HepG2 (cell line): ENCODE measurements around the gene ABTB2. TPM values are rescaled to one million over a fixed set of nuclear protein-coding genes. Genes with fewer than 3 reads are reported as not detected.

ENCODE experiments used
- CERS6 ChIP-seq: sonication (generic); formaldehyde crosslinking; IDR thresholded peaks from 2 replicates; pipeline ENCODE4 v1.5.0; 2020; ENCODE audit warnings: missing genetic modification reagents
- HMGXB3 ChIP-seq: sonication (generic); formaldehyde crosslinking; IDR thresholded peaks from 2 replicates; pipeline ENCODE4 v1.4.0; 2020; ENCODE audit warnings: missing genetic modification reagents, borderline replicate concordance
- MXD1 ChIP-seq: sonication (generic); formaldehyde crosslinking; IDR thresholded peaks from 2 replicates; pipeline ENCODE4 v1.4.0; 2020; ENCODE audit warnings: mild to moderate bottlenecking, missing genetic modification reagents
- SOX6 ChIP-seq, 2 experiments: fragments of 450-650 bp in 1 of 2; sonication (generic) in 1 of 2; formaldehyde crosslinking in 1 of 2; IDR thresholded peaks; 2 replicates each; pipeline versions ENCODE4 v1.4.0 to v1.6.1; 2017 to 2020; ENCODE audit warnings: antibody characterized with exemption in 1 of 2, mild to moderate bottlenecking in 1 of 2, missing genetic modification reagents in 1 of 2
- TOPORS ChIP-seq: sonication (generic); formaldehyde crosslinking; IDR thresholded peaks from 2 replicates; pipeline ENCODE4 v1.8.0; 2023; ENCODE audit warnings: mild to moderate bottlenecking, missing genetic modification reagents
- ZBTB40 ChIP-seq, 2 experiments: fragments of 450-650 bp in 1 of 2; sonication (generic) in 1 of 2; formaldehyde crosslinking in 1 of 2; IDR thresholded peaks; 2 replicates each; pipeline versions ENCODE4 v1.6.1 to v1.8.0; 2016 to 2022; ENCODE audit warnings: antibody characterized with exemption in 1 of 2, mild to moderate bottlenecking in 1 of 2, missing genetic modification reagents in 1 of 2
- ZFY ChIP-seq: sonication (generic); formaldehyde crosslinking; IDR thresholded peaks from 2 replicates; pipeline ENCODE4 v1.4.0; 2020; ENCODE audit warnings: missing genetic modification reagents
- ZNF543 ChIP-seq: sonication (generic); formaldehyde crosslinking; IDR thresholded peaks from 2 replicates; pipeline ENCODE4 v1.4.0; 2020; ENCODE audit warnings: mild to moderate bottlenecking, missing genetic modification reagents
- ZNF780A ChIP-seq: sonication (generic); formaldehyde crosslinking; IDR thresholded peaks from 2 replicates; pipeline ENCODE4 v1.8.0; 2022; ENCODE audit warnings: mild to moderate bottlenecking, missing genetic modification reagents, moderate library complexity
- ZSCAN5A ChIP-seq: sonication (generic); formaldehyde crosslinking; IDR thresholded peaks from 2 replicates; pipeline ENCODE4 v1.8.0; 2022; ENCODE audit warnings: mild to moderate bottlenecking, missing genetic modification reagents, borderline replicate concordance
- polyA plus RNA-seq, 8 experiments: library from polyadenylated mRNA; depleted of rRNA in 3 of 8; stranded (reverse) in 7 of 8; unstranded in 1 of 8; fragments of >200 nt; fragmentation: Illumina TruSeq in 4 of 8; extraction: Trizol in 4 of 8; gene quantifications; 2 replicates each; pipeline versions ENCODE4 v1.2.1 to v1.2.3, GENCODE V29; 2011 to 2016; ENCODE audit warnings: low read depth in 4 of 8, missing spikeins in 1 of 8, mixed read lengths in 1 of 8; ENCODE audit not compliant: insufficient read depth in 1 of 8
- total RNA-seq, 5 experiments: library from RNA; depleted of rRNA; stranded (reverse); fragments of >200 nt; fragmentation: Illumina TruSeq; extraction: Trizol; gene quantifications; 2 replicates each; pipeline ENCODE4 v1.2.3, GENCODE V29; 2016; ENCODE audit warnings: low read depth in 1 of 5

ABTB2 gene
- total and polyA plus RNA-seq, 2 of the 13 experiments (the other 11 are each of a cell fraction or from before 2014, with no cell fraction given): 5.1 to 15.4 TPM

GRCh38 chr11:34344768-34345539 is 12.9 kb downstream of the ABTB2 start (continued):
- no peak for TF ChIP-seq ZBTB40 (IDR thresholded peaks at IDR 0.05)
- no peak for TF ChIP-seq ZBTB40 (CRISPR knock-in tag; IDR thresholded peaks at IDR 0.05)
- no peak; the same call in 1 of the 2 replicates for TF ChIP-seq TOPORS (CRISPR knock-in tag)
- TF ChIP-seq ZNF780A: no peak
- TF ChIP-seq ZFY (CRISPR knock-in tag): peak; percentile 50; the same call in 1 of the 2 replicates
- peak; percentile 50; the same call in 1 of the 2 replicates for TF ChIP-seq HMGXB3 (CRISPR knock-in tag)
- no peak for TF ChIP-seq MXD1
- peak; percentile 71; the same call in 1 of the 2 replicates for TF ChIP-seq ZSCAN5A (CRISPR knock-in tag)
- no peak for TF ChIP-seq CERS6 (CRISPR knock-in tag)
- TF ChIP-seq SOX6 (IDR thresholded peaks at IDR 0.05): no peak
- TF ChIP-seq SOX6 (CRISPR knock-in tag; IDR thresholded peaks at IDR 0.05): peak; percentile 98
- TF ChIP-seq ZNF543 (CRISPR knock-in tag): peak; percentile 83; the same call in 1 of the 2 replicates
